Measurements from ENCODE around the gene CDH12. TPM values are rescaled to one million over a fixed set of nuclear protein-coding genes. Genes with fewer than 3 reads are reported as not detected.

The CDH12 gene
- total and polyA plus RNA-seq, 4 donors: 0.02 to 0.33 (median 0.17) TPM; not detected in 1

DNA sequence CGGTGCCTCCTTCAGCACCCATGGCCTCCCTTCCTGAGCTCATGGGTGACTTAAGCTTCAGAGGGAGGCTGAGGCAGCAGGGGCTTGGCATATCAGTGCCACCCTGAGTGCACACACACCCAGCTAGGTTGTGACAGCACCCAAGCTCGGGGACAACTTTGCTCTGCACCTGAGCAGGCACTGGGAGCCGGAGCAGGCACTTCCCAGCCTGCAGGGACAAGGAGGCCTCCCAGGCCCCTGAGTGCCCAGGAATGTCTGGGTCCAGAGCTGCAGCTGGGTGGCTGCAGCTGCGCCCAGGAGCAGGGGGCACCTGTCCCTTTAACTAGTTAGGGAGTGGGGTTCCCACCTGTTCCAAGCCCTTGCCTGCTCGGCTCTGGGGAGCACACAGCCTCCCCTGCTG lies 48.7 kb upstream of the CDH12 start:
- H3K9me3 ChIP-seq (ENCODE audit: control insufficient read depth in 4 of 4, low read length in 3 of 4): peaks cover 0 to 5% (median 0%) of the 10 kb centered on the region in 4 donors
- TF ChIP-seq FOXA1 (IDR thresholded peaks at IDR 0.05) (no peak), YY1 (IDR thresholded peaks at IDR 0.05) (no peak), RXRA (IDR thresholded peaks at IDR 0.05) (no peak), SP1 (IDR thresholded peaks at IDR 0.05) (no peak), TAF1 (conservative IDR thresholded peaks at IDR 0.05) (no peak), EGR1 (IDR thresholded peaks at IDR 0.05; ENCODE audit: low read depth in 2 of 2) (no peak), HNF4G (IDR thresholded peaks at IDR 0.05) (no peak), HNF4A (conservative IDR thresholded peaks at IDR 0.05) (no peak), FOXA2 (IDR thresholded peaks at IDR 0.05) (no peak)
- TF ChIP-seq, protein P1, sequence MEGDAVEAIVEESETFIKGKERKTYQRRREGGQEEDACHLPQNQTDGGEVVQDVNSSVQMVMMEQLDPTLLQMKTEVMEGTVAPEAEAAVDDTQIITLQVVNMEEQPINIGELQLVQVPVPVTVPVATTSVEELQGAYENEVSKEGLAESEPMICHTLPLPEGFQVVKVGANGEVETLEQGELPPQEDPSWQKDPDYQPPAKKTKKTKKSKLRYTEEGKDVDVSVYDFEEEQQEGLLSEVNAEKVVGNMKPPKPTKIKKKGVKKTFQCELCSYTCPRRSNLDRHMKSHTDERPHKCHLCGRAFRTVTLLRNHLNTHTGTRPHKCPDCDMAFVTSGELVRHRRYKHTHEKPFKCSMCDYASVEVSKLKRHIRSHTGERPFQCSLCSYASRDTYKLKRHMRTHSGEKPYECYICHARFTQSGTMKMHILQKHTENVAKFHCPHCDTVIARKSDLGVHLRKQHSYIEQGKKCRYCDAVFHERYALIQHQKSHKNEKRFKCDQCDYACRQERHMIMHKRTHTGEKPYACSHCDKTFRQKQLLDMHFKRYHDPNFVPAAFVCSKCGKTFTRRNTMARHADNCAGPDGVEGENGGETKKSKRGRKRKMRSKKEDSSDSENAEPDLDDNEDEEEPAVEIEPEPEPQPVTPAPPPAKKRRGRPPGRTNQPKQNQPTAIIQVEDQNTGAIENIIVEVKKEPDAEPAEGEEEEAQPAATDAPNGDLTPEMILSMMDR (IDR thresholded peaks at IDR 0.05; ENCODE audit: low read depth, low read length, missing input control): no peak
- TF ChIP-seq, protein P2, sequence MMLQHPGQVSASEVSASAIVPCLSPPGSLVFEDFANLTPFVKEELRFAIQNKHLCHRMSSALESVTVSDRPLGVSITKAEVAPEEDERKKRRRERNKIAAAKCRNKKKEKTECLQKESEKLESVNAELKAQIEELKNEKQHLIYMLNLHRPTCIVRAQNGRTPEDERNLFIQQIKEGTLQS (IDR thresholded peaks at IDR 0.05): no peak
- TF ChIP-seq, protein P3, sequence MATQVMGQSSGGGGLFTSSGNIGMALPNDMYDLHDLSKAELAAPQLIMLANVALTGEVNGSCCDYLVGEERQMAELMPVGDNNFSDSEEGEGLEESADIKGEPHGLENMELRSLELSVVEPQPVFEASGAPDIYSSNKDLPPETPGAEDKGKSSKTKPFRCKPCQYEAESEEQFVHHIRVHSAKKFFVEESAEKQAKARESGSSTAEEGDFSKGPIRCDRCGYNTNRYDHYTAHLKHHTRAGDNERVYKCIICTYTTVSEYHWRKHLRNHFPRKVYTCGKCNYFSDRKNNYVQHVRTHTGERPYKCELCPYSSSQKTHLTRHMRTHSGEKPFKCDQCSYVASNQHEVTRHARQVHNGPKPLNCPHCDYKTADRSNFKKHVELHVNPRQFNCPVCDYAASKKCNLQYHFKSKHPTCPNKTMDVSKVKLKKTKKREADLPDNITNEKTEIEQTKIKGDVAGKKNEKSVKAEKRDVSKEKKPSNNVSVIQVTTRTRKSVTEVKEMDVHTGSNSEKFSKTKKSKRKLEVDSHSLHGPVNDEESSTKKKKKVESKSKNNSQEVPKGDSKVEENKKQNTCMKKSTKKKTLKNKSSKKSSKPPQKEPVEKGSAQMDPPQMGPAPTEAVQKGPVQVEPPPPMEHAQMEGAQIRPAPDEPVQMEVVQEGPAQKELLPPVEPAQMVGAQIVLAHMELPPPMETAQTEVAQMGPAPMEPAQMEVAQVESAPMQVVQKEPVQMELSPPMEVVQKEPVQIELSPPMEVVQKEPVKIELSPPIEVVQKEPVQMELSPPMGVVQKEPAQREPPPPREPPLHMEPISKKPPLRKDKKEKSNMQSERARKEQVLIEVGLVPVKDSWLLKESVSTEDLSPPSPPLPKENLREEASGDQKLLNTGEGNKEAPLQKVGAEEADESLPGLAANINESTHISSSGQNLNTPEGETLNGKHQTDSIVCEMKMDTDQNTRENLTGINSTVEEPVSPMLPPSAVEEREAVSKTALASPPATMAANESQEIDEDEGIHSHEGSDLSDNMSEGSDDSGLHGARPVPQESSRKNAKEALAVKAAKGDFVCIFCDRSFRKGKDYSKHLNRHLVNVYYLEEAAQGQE (IDR thresholded peaks at IDR 0.05): no peak
- TF ChIP-seq, protein P4, sequence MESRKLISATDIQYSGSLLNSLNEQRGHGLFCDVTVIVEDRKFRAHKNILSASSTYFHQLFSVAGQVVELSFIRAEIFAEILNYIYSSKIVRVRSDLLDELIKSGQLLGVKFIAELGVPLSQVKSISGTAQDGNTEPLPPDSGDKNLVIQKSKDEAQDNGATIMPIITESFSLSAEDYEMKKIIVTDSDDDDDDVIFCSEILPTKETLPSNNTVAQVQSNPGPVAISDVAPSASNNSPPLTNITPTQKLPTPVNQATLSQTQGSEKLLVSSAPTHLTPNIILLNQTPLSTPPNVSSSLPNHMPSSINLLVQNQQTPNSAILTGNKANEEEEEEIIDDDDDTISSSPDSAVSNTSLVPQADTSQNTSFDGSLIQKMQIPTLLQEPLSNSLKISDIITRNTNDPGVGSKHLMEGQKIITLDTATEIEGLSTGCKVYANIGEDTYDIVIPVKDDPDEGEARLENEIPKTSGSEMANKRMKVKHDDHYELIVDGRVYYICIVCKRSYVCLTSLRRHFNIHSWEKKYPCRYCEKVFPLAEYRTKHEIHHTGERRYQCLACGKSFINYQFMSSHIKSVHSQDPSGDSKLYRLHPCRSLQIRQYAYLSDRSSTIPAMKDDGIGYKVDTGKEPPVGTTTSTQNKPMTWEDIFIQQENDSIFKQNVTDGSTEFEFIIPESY (IDR thresholded peaks at IDR 0.05): no peak
- TF ChIP-seq, protein P5, sequence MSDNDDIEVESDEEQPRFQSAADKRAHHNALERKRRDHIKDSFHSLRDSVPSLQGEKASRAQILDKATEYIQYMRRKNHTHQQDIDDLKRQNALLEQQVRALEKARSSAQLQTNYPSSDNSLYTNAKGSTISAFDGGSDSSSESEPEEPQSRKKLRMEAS (IDR thresholded peaks at IDR 0.05): no peak
- H3K27ac ChIP-seq (ENCODE audit: low read depth in 1 of 2, low read length in 2 of 2): no peak overlapping the region
- no peaks in the 10 kb centered on the region for H3K27me3 ChIP-seq (ENCODE audit: control insufficient read depth in 4 of 4, insufficient read depth in 4 of 4, low read length in 3 of 4)
- no peak overlapping the region for H3K9ac ChIP-seq (ENCODE audit: low read depth in 1 of 2, low read length in 2 of 2)
- H3K4me1 ChIP-seq (ENCODE audit: control insufficient read depth in 4 of 4, insufficient read depth in 4 of 4, low read length in 3 of 4): no peaks in the 10 kb centered on the region
- no peak for DNase-seq (ENCODE audit: low spot score)
- no peak overlapping the region for H3K4me3 ChIP-seq (ENCODE audit: low read depth in 1 of 3, low read length in 3 of 3)
- H3K36me3 ChIP-seq (ENCODE audit: control insufficient read depth in 4 of 4, insufficient read depth in 3 of 4, low read depth in 1 of 4, low read length in 3 of 4): no peaks in the 10 kb centered on the region
- 87% methylated on average over 5 of the region's 5 CpGs for WGBS

DNA sequence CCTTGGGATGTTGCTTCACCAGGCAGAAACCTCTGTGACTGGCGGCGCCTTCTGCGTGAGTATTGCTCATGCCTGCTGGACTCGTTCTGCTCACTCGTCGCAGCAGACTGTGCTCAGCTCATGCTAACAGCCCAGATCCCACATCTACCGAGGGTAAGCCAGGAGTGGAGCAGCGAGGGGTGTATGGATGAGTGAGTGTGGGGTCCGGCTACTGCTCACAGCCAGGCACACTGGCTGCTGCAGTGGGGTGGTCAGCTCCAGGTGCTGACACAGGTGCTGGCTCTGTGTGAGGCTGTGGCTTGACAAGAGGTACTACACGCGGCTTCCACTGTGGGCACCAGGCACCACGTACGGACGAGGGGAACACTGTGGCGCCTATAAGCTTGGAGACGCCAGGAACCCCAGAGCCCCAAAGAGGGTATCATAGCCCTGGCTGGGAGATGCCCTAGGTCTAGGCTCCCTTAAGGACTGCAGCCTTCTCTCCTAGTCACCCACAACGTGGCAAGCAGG lies 47.7 kb upstream of the CDH12 start:
- Histone ChIP-seq H3K27ac (ENCODE audit: low read depth in 1 of 2, low read length in 2 of 2) (no peak overlapping the region), H3K36me3 (ENCODE audit: control insufficient read depth in 4 of 4, insufficient read depth in 3 of 4, low read depth in 1 of 4, low read length in 3 of 4) (no peaks in the 10 kb centered on the region), H3K4me1 (ENCODE audit: control insufficient read depth in 4 of 4, insufficient read depth in 4 of 4, low read length in 3 of 4) (no peaks in the 10 kb centered on the region), H3K9ac (ENCODE audit: low read depth in 1 of 2, low read length in 2 of 2) (no peak overlapping the region), H3K9me3 (ENCODE audit: control insufficient read depth in 4 of 4, low read length in 3 of 4) (peaks cover 0 to 5% (median 0%) of the 10 kb centered on the region in 4 donors), H3K4me3 (ENCODE audit: low read depth in 1 of 3, low read length in 3 of 3) (no peak overlapping the region), H3K27me3 (ENCODE audit: control insufficient read depth in 4 of 4, insufficient read depth in 4 of 4, low read length in 3 of 4) (no peaks in the 10 kb centered on the region)
- WGBS: 93% methylated on average over 17 of the region's 17 CpGs
- no peak for DNase-seq (ENCODE audit: low spot score)
- TF ChIP-seq, protein P1 (IDR thresholded peaks at IDR 0.05; ENCODE audit: low read depth, low read length, missing input control): no peak
- TF ChIP-seq, protein P3 (IDR thresholded peaks at IDR 0.05): no peak
- no peak for TF ChIP-seq EGR1 (IDR thresholded peaks at IDR 0.05; ENCODE audit: low read depth in 2 of 2)
- TF ChIP-seq, protein P4 (IDR thresholded peaks at IDR 0.05): no peak
- TF ChIP-seq, protein P2 (IDR thresholded peaks at IDR 0.05): no peak
